GM23338 (cell line): ENCODE measurements around the gene ZBTB40. TPM values are rescaled to one million over a fixed set of nuclear protein-coding genes. Genes with fewer than 3 reads are reported as not detected.

Experiments
- ATAC-seq: fragments of 200-7000 bp; cut with Tn5 transposase; 3 replicates; pipeline ENCODE4 v1.9.1; 2020
- DNase-seq: peaks from one replicate; pipeline ENCODE4 v3.0.0-alpha.2; 2015; ENCODE audit warnings: low spot score
- H2AFZ ChIP-seq: fragments of 200-600 bp; sonication (generic); 2 replicates; pipeline ENCODE4 v1.8.0; 2016; ENCODE audit warnings: antibody characterized with exemption, mild to moderate bottlenecking, moderate library complexity
- H3F3A ChIP-seq: fragments of 200-600 bp; sonication (generic); replicated peaks from 2 replicates; pipeline ENCODE4 v1.8.0; 2017; ENCODE audit warnings: antibody characterized with exemption, mixed run types, low read depth
- H3K27ac ChIP-seq: fragments of 200-600 bp; sonication (generic); 2 replicates; pipeline ENCODE4 v1.6.1; 2016; ENCODE audit warnings: low read depth
- H3K27me3 ChIP-seq: fragments of 200-600 bp; sonication (generic); 2 replicates; pipeline ENCODE4 v1.8.0; 2016; ENCODE audit warnings: mild to moderate bottlenecking, mixed run types, moderate library complexity; ENCODE audit not compliant: insufficient read depth
- H3K36me3 ChIP-seq: fragments of 200-600 bp; sonication (generic); 2 replicates; pipeline ENCODE4 v1.8.0; 2016; ENCODE audit warnings: mild to moderate bottlenecking; ENCODE audit not compliant: insufficient read depth
- H3K4me1 ChIP-seq: fragments of 200-600 bp; sonication (generic); 2 replicates; pipeline ENCODE4 v1.8.0; 2016; ENCODE audit warnings: mild to moderate bottlenecking, moderate library complexity; ENCODE audit not compliant: insufficient read depth
- H3K4me2 ChIP-seq: fragments of 200-600 bp; sonication (generic); 2 replicates; pipeline ENCODE4 v1.7.1; 2017; ENCODE audit warnings: mixed run types
- H3K4me3 ChIP-seq: fragments of 200-600 bp; sonication (generic); 2 replicates; pipeline ENCODE4 v1.6.1; 2016; ENCODE audit warnings: mixed run types
- H3K79me2 ChIP-seq: fragments of 200-600 bp; sonication (generic); replicated peaks from 2 replicates; pipeline ENCODE4 v1.8.0; 2017; ENCODE audit warnings: mild to moderate bottlenecking; ENCODE audit not compliant: insufficient read depth
- H3K9me2 ChIP-seq: fragments of 200-600 bp; sonication (generic); 2 replicates; pipeline ENCODE4 v1.8.0; 2017; ENCODE audit not compliant: insufficient read depth
- H4K20me1 ChIP-seq: fragments of 200-600 bp; sonication (generic); replicated peaks from 2 replicates; pipeline ENCODE4 v1.8.0; 2017; ENCODE audit warnings: mild to moderate bottlenecking; ENCODE audit not compliant: insufficient read depth
- H3K27ac Mint-ChIP-seq: 2 replicates; pipeline ENCODE4 v1.8.0; 2020; ENCODE audit warnings: inconsistent platforms, mild to moderate bottlenecking, moderate library complexity, mixed read lengths
- H3K27me3 Mint-ChIP-seq: 3 replicates; pipeline ENCODE4 v1.8.0; 2022; ENCODE audit warnings: low read depth, mild to moderate bottlenecking, moderate library complexity, mixed read lengths, inconsistent platforms; ENCODE audit not compliant: insufficient read depth, poor library complexity
- H3K36me3 Mint-ChIP-seq: 3 replicates; pipeline ENCODE4 v1.8.0; 2021; ENCODE audit warnings: low read depth, mild to moderate bottlenecking, inconsistent platforms, moderate library complexity, mixed read lengths
- H3K4me1 Mint-ChIP-seq: 3 replicates; pipeline ENCODE4 v1.8.0; 2020; ENCODE audit warnings: mild to moderate bottlenecking, inconsistent platforms, mixed read lengths
- H3K4me3 Mint-ChIP-seq: 3 replicates; pipeline ENCODE4 v1.8.0; 2021; ENCODE audit warnings: moderate library complexity, mild to moderate bottlenecking, inconsistent platforms, mixed read lengths
- H3K9me3 Mint-ChIP-seq: 3 replicates; pipeline ENCODE4 v1.8.0; 2020; ENCODE audit warnings: moderate library complexity, mild to moderate bottlenecking, inconsistent platforms, mixed read lengths
- CREB1 ChIP-seq: fragments of 250-450 bp; sonication (Bioruptor Pico); IDR thresholded peaks from 2 replicates; pipeline ENCODE4 v1.5.0; 2020; ENCODE audit warnings: low read depth, mild to moderate bottlenecking, moderate library complexity
- CTCF ChIP-seq, 2 experiments: fragments of 200-600 bp in 1 of 2; sonication (generic) in 1 of 2; conservative IDR thresholded peaks; 2 replicates each; pipeline versions ENCODE4 v1.5.1 to v1.6.1; 2016 to 2017; ENCODE audit warnings: antibody characterized with exemption in 2 of 2, low read depth in 2 of 2, mild to moderate bottlenecking in 2 of 2, moderate library complexity in 1 of 2
- ETS1 ChIP-seq: IDR thresholded peaks from 2 replicates; pipeline ENCODE4 v1.6.1; 2016; ENCODE audit warnings: antibody characterized with exemption
- EZH2 ChIP-seq: fragments of 200-600 bp; sonication (generic); IDR thresholded peaks from one replicate; pipeline ENCODE4 v1.8.0; 2017; ENCODE audit warnings: antibody characterized with exemption, mild to moderate bottlenecking, low read depth; ENCODE audit not compliant: unreplicated experiment
- EZH2phosphoT487 ChIP-seq: fragments of 200-600 bp; sonication (generic); IDR thresholded peaks from one replicate; pipeline ENCODE4 v1.8.1; 2018; ENCODE audit warnings: antibody characterized with exemption; ENCODE audit not compliant: unreplicated experiment
- JUNB ChIP-seq: IDR thresholded peaks from one replicate; pipeline ENCODE4 v1.6.1; 2016; ENCODE audit warnings: antibody characterized with exemption; ENCODE audit not compliant: unreplicated experiment
- NANOG ChIP-seq: IDR thresholded peaks from 2 replicates; pipeline ENCODE4 v1.6.1; 2016; ENCODE audit warnings: antibody characterized with exemption, borderline replicate concordance
- POLR2AphosphoS5 ChIP-seq: IDR thresholded peaks from 2 replicates; pipeline ENCODE4 v1.6.1; 2016; ENCODE audit warnings: antibody characterized with exemption, low read depth
- STAT1 ChIP-seq: IDR thresholded peaks from one replicate; pipeline ENCODE4 v1.6.1; 2016; ENCODE audit warnings: antibody characterized with exemption; ENCODE audit not compliant: unreplicated experiment
- ZNF114 ChIP-seq: fragments of 250-450 bp; sonication (Bioruptor Pico); IDR thresholded peaks from 2 replicates; pipeline ENCODE4 v1.5.0; 2020; ENCODE audit warnings: mild to moderate bottlenecking, moderate library complexity
- ZNF331 ChIP-seq: fragments of 250-450 bp; sonication (Bioruptor Pico); IDR thresholded peaks from 2 replicates; pipeline ENCODE4 v1.5.0; 2020; ENCODE audit warnings: low read depth, mild to moderate bottlenecking, moderate library complexity
- ZNF462 ChIP-seq: fragments of 250-450 bp; sonication (Bioruptor Pico); IDR thresholded peaks from 2 replicates; pipeline ENCODE4 v1.5.0; 2020; ENCODE audit warnings: mild to moderate bottlenecking, moderate library complexity
- polyA plus RNA-seq: library from polyadenylated mRNA; unstranded; fragments of >200 nt; fragmentation: Nextera tagmentation; extraction: Ambion mirVana; gene quantifications from 2 replicates; pipeline ENCODE4 v1.2.1, GENCODE V29; 2016
- total RNA-seq: library from RNA; depleted of rRNA; stranded (reverse); fragments of >200 nt; shearing (Covaris generic); gene quantifications from 2 replicates; pipeline ENCODE4 v1.2.3, GENCODE V29; 2014

The ZBTB40 gene
- total and polyA plus RNA-seq, 2 experiments from 2014 or later, result 3.1 to 22.7 TPM

- no peak for TF ChIP-seq ETS1
Measured at GRCh38 chr1:22471078-22471477, 19.4 kb downstream of the ZBTB40 start (continued).

GRCh38 chr1:22471610-22472009 lies 20.0 kb downstream of the ZBTB40 start:
- Histone ChIP-seq H3K27ac (no peak overlapping the region), H3K9me2 (no peaks in the 10 kb centered on the region), H3K4me1 (no peaks in the 10 kb centered on the region), H4K20me1 (peaks cover 17% of the 10 kb centered on the region), H3F3A (no peaks in the 10 kb centered on the region), H3K4me3 (no peak overlapping the region), H3K27me3 (no peaks in the 10 kb centered on the region), H3K4me2 (no peak overlapping the region), H3K79me2 (peaks cover 61% of the 10 kb centered on the region), H2AFZ (no peak overlapping the region), H3K36me3 (no peaks in the 10 kb centered on the region)
- Mint-ChIP-seq H3K36me3 (no peaks in the 10 kb centered on the region; the same call in 1 of the 3 replicates), H3K27ac (no peak overlapping the region), H3K4me1 (peaks cover 3% of the 10 kb centered on the region; the same call in 1 of the 3 replicates), H3K27me3 (no peaks in the 10 kb centered on the region), H3K9me3 (peaks cover 1% of the 10 kb centered on the region; the same call in 1 of the 3 replicates), H3K4me3 (no peak overlapping the region)
- DNase-seq (no peak), ATAC-seq (no peak)
- TF ChIP-seq JUNB (no peak), CTCF (conservative IDR thresholded peaks at IDR 0.05; ENCODE audit: low read depth in 2 of 2) (no peak), EZH2 (no peak), EZH2phosphoT487 (no peak), ZNF462 (CRISPR knock-in tag) (no peak), NANOG (no peak), ETS1 (no peak), STAT1 (no peak), CREB1 (CRISPR knock-in tag) (no peak), ZNF114 (CRISPR knock-in tag) (no peak), POLR2AphosphoS5 (no peak), ZNF331 (CRISPR knock-in tag) (no peak)
